A549 treated with AZD9567 at 1 μM for 4 hours (cell line): ENCODE measurements around the gene GPR32. TPM values are rescaled to one million over a fixed set of nuclear protein-coding genes. Genes with fewer than 3 reads are reported as not detected.

Experiments used
- total RNA-seq: library from RNA; stranded (reverse); fragments of 200-300 nt; extraction: Qiagen RNA extraction; gene quantifications from 5 replicates; pipeline ENCODE4 v1.2.3, GENCODE V29; 2022; ENCODE audit not compliant: insufficient read depth

GPR32 gene, protein sequence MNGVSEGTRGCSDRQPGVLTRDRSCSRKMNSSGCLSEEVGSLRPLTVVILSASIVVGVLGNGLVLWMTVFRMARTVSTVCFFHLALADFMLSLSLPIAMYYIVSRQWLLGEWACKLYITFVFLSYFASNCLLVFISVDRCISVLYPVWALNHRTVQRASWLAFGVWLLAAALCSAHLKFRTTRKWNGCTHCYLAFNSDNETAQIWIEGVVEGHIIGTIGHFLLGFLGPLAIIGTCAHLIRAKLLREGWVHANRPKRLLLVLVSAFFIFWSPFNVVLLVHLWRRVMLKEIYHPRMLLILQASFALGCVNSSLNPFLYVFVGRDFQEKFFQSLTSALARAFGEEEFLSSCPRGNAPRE
- not detected in 5 replicates for total RNA-seq

DNA sequence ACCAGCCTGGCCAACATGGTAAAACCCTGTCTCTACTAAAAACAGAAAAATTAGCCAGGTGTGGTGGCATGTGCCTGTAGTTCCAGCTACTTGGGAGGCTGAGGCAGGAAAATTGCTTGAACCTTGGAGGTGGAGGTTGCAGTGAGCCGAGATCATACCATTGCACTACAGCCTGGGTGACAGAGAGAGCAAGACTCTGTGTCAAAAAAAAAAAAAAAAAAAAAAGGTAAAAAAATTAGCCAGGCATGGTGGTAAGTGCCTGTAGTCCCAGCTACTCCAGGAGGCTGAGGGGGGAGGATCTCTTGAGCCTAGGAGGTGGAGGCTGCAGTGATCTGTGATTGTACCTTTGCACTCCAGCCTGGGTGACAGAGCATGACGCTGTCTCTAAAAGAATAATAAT lies at the start of gene GPR32:
TSS of gene GPR32 (plus strand) at position 301 of the 400 bp plus-strand sequence. CDS start 137 bp downstream, outside the sequence.

DNA sequence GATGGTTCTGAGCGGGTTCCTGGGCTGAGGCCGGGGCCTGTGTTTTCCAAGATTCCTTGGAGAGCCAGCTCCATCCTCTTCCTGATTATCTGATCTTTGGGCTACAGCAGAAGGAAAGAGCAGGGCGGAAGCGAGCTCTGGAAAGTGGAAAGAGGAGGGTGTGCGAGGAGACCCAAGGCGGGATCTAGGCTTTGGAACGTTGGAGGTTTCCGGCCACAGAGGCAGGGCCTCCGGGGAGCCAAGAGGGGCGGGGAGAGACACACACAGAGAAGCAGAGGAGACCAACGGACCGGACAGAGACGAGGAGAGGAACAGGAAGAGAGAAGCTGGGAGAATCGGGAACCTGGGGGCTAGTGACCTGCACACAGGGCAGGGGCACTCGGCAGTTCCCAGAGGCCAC lies 47.2 kb upstream of the GPR32 start, which contains the start of gene CLEC11A:
TSS of gene CLEC11A (plus strand) at position 296 of the 400 bp plus-strand sequence. CDS start 162 bp downstream, outside the sequence.

DNA sequence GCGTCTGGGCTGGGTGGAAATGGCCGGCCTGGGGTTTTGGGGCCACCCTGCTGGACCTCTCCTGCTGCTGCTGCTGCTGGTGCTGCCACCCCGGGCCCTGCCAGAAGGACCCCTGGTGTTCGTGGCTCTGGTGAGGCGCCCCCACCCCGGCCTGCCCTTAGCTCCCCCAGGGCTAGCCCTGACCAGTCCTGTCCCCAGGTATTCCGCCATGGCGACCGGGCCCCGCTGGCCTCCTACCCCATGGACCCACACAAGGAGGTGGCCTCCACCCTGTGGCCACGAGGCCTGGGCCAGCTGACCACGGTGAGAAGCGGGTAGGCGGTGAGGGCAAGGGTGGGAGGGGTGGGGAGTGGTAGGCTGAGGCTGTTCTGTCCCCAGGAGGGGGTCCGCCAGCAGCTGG lies 20.1 kb downstream of the GPR32 start, which contains the start of gene ACP4:
TSS of gene ACP4 (plus strand) at position 20 of the 400 bp plus-strand sequence. CDS start at position 20, 0 bp downstream.

Other genes with a start within 250 kb of the GPR32 start
- 0.30 to 0.40 TPM (median 0.32 TPM) in 4 of 5 replicates, not detected in the other for gene LRRC4B, start 202.0 kb upstream of the GPR32 start, total RNA-seq
- gene SYT3, start 130.6 kb upstream of the GPR32 start, total RNA-seq, result 0.34 to 0.69 TPM (median 0.42 TPM) in 4 of 5 replicates, not detected in the other
- gene C19orf81, start 121.0 kb upstream of the GPR32 start, total RNA-seq, result 8.9 to 10.6 TPM (median 10.3 TPM) in 4 of 5 replicates, not detected in the other
- gene SHANK1, start 50.7 kb upstream of the GPR32 start, total RNA-seq, result 0.09 to 0.53 TPM (median 0.15 TPM) in 4 of 5 replicates, not detected in the other
- gene CLEC11A, start 47.1 kb upstream of the GPR32 start, total RNA-seq, result 3.6 to 11.4 TPM (median 10.7 TPM) in 5 replicates
- gene ACP4, start 20.0 kb downstream of the GPR32 start, total RNA-seq, result not detected in 5 replicates
- 0.09 to 0.15 TPM in 2 of 5 replicates, not detected in the others for gene KLK1, start 53.3 kb downstream of the GPR32 start, total RNA-seq
- not detected in 5 replicates for gene KLK15, start 63.1 kb downstream of the GPR32 start, total RNA-seq
- gene KLK3, start 84.5 kb downstream of the GPR32 start, total RNA-seq, result not detected in 5 replicates
- 0.16 to 0.24 TPM (median 0.21 TPM) in 4 of 5 replicates, not detected in the other for gene KLK2, start 103.0 kb downstream of the GPR32 start, total RNA-seq
- gene KLK4, start 140.9 kb downstream of the GPR32 start, total RNA-seq, result 0.11 to 0.15 TPM in 2 of 5 replicates, not detected in the others
- gene KLK5, start 182.6 kb downstream of the GPR32 start, total RNA-seq, result not detected in 5 replicates
- 0.17 to 0.30 TPM (median 0.19 TPM) in 4 of 5 replicates, not detected in the other for gene KLK6, start 199.1 kb downstream of the GPR32 start, total RNA-seq
- not detected in 5 replicates for gene KLK7, start 213.5 kb downstream of the GPR32 start, total RNA-seq
- gene KLK8, start 231.1 kb downstream of the GPR32 start, total RNA-seq, result not detected in 5 replicates
- gene KLK10, start 249.2 kb downstream of the GPR32 start, total RNA-seq, result 0.21 to 0.34 TPM (median 0.28 TPM) in 4 of 5 replicates, not detected in the other